Measurements from ENCODE around the gene SNX8.
A peak's percentile ranks its signal among the peaks of the same experiment; 100 is the strongest.

SNX8 gene

DNA sequence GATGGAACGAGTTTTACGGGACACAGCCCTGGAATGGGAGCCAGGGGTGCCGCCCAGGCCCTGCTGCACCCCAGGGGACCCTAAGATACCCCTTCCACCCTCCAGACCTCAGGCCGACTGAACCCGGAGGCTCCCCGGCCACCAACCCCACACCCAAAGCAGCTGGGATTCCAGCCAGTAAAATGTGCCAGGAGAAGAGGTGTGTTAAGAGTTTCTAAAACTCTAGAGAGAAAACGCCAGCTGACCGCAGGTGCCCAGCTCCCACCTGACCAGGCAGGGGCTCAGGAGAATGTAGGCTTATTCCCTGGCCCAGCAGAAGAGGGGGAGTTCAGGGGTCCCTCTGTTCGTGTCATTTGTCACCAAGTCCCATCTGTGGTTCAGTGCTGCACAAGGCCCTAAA, 54.8 kb downstream of the SNX8 start:
- no peak for DNase-seq

- DNase-seq: no peak
Observed at GRCh38 chr7:2258661-2259365, 55.4 kb downstream of the SNX8 start.

DNA sequence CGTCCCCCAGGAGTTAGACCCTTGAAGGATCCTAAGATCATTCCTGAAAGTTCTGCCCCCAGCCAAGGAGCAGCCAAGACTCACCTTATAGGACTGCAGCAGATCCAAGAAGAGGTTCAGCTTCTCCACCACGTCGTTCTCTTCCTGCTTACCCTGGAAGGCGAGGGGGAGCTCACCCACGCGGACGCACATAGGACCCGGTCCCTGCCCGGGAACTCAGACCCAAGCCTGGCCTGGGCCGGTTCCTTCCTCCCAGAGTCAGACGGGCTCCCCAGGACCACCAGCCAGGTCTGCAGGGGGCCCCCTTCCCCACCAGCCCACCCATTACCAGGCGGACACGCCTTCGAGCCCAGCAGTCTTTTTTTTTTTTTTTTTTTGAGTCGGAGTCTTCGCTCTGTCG, 56.6 kb downstream of the SNX8 start:
- DNase-seq: no peak

GRCh38 chr7:2257046-2257551, 57.1 kb downstream of the SNX8 start:
- no peak for DNase-seq

DNA sequence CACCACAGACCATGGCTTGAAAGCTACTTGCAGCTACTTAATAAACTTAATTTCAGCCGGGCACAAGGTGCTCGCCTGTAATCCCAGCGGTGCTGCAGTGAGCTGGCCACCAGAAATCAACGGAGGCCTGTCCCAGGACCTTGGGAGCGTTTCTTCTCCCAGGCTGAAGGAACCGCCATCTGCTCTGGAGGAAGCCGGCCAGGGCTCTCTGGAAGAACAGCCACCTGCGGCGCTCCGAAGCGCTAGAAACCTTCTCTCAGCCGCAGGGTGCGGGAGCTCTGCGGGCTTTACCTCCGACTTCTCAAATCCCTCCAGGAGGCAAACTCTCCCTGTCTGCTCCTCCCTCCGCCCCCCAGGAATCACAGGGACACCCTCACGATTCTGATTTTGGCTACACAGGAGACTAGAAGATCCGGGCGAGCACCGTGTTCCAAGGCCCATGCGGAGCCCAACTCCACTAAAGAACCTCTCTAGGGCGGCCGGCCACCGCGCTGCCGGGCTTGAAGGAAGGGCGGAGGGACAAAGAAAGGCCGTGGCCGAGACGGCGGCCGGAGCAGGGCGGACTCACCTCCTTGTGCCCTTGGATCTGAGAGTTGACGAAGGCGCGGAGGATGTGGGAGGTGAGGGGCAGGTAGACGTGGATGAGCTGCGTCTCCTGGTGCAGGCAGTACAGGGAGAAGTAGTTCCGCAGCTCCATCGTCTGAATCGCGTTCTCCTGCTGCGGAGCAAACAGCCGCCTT, 57.8 kb downstream of the SNX8 start:
- no peak for DNase-seq

DNA sequence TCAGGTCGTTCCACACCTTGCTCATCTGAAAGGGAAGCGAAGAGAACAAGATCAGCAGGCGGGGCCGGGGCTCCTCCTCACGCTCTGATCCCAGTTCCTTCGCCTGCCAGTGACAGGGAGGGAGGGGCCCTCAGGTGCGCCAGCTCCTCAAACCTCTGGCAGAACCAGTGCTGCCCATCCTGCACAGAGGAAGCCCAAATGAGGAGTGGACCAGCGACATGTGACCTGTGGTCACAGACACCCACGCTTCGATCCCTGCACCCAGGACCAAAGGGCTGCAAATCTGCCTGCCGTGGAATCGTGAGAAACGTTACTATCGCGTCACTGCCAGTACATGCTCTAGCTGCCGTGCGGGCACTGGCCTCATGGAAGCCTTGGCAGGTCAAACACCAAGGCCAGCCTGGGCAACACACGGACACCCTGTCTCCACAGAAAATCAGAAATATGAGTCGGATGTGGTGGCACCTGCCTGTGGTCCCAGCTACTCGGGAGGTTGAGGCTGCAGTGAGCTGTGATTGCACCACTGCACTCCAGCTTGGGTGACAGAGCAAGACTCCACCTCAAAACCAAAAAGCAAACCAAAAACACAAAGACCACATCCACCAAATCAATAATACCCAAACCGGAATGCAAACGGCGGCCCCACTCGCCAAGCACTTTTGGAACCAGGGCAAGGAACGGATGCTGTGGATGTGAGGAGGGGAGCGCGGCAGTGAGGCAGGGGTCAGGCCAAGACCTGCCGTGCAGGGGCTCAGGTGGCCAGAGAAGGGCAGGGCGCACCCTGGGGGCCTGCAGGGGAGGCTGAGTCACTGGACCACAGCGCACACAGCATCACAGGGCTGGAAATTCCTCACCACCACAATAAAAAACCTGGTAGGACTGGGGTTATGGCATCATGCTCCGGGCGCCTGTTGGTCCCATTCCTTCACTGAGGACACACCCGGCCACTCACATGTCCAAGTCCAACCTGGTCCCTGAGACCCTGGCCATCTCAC, 58.8 kb downstream of the SNX8 start:
- no peak for DNase-seq

- DNase-seq: no peak
Observed at GRCh38 chr7:2254429-2255144, 59.7 kb downstream of the SNX8 start.

GRCh38 chr7:2253525-2254244, 60.6 kb downstream of the SNX8 start:
- DNase-seq: no peak

DNA sequence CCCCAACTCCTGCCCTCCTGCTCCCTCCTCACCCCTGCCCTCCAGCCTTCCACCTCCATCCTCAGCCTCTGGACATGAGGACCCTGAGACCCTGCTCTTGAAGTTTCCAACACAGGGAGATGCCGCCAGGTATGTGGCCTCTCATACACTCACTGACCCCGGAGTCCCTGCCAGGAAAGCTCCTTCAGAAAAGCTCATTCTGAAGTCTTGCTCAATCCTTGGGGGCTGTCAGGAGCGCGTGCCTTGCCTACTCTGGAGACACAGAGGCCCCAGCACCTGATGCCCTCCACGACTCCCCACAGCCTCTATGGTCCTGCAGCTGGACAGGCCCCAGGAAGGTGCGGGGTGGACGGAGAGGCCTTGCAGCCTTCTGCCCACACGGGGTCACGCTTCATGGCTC, 61.2 kb downstream of the SNX8 start:
- DNase-seq: no peak

GRCh38 chr7:2251841-2252771, 62.1 kb downstream of the SNX8 start:
- peak; percentile 24 to 49 for DNase-seq

GRCh38 chr7:2251381-2251780, 62.9 kb downstream of the SNX8 start:
- no peak for DNase-seq

DNA sequence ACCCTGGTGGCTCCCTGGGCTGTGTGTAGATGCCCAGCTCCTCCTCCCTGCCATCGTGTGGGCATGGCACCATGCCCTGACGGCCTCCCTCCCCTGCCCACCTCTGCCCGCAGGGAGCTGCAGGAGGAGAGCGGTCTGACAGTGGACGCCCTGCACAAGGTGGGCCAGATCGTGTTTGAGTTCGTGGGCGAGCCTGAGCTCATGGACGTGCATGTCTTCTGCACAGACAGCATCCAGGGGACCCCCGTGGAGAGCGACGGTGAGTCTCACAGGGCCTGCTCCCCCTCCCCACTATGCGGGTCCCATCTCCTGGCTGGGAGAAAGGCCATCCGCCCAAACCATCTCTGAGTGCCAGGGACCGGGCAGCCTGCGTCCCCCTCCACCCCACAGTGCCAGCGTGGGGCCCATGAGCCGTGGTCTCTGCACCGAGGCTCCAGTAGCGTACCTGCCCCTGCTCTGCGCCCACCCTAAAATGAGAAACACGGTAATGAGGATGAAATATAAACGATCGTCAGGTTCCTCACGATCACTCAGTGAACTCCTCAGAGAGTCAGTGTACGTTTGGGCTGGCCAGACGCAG, 64.4 kb downstream of the SNX8 start:
- DNase-seq: no peak

- peak; percentile 83 to 90 for DNase-seq
Observed at GRCh38 chr7:2248984-2249694, 65.1 kb downstream of the SNX8 start.

GRCh38 chr7:2247141-2247995, 66.9 kb downstream of the SNX8 start:
- DNase-seq: no peak

GRCh38 chr7:2245883-2246675, 68.2 kb downstream of the SNX8 start:
- DNase-seq: peak; percentile 50 to 70

GRCh38 chr7:2244404-2244995, 69.7 kb downstream of the SNX8 start:
- no peak for DNase-seq

DNA sequence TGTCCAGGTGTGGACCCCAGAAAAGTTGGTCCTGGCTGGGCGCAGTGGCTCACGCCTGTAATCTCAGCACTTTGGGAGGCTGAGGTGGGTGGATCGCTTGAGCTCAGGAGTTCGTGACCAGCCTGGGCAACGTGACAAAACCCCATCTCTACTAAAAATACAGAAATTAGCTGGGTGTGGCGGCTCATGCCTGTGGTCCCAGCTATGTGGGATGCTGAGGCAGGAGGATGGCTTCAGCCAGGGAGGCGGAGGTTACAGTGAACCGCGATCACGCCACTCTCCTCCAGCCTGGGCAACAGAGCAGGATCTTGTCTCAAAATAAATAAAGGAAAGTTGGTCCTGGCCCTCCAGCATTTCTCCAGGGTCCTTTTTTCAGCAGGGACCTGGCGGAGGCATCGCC, 70.8 kb downstream of the SNX8 start:
- DNase-seq: no peak
